ENCODE measurements around the gene B4GAT1.
"Not testable (repeated sequence)": the region's sequence is repeated elsewhere in the genome, so short reads cannot be mapped to it uniquely, and the experiment has no call there.

B4GAT1 gene

DNA sequence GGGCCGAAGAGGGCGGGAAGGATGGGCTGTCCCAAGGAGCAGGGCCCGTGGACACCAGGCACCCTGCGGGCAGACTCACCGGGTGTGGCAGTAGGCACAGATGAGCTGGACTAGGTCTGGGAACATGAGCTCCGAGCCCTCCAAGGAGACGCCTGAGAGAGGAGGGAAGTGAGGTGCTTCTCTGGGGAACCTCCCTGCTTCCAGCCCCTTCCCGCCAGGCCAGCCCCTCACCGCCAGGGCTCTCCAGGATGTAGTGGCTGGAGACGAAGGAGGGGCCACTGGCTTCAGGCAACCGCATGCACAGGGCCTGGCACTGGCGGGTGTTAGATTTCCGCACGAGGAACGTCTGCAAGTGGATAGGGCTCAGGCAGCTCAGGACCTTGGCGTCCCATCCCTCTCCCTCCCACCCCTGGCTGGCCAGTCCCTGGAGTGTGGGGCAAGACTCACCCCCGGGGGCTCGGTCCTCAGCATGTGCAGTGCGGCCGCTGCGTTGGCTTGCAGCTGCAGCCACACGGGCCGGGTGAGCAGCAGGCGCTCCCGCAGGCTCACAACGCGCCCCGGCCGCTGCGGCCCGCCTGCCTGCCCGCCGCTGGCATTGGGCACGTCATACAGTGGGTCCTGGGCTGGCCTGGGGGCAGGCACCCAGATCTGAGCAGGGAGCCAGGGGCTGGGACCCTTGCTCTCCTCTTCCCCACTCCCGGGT lies 11.7 kb downstream of the B4GAT1 start:
- no peak for DNase-seq

DNA sequence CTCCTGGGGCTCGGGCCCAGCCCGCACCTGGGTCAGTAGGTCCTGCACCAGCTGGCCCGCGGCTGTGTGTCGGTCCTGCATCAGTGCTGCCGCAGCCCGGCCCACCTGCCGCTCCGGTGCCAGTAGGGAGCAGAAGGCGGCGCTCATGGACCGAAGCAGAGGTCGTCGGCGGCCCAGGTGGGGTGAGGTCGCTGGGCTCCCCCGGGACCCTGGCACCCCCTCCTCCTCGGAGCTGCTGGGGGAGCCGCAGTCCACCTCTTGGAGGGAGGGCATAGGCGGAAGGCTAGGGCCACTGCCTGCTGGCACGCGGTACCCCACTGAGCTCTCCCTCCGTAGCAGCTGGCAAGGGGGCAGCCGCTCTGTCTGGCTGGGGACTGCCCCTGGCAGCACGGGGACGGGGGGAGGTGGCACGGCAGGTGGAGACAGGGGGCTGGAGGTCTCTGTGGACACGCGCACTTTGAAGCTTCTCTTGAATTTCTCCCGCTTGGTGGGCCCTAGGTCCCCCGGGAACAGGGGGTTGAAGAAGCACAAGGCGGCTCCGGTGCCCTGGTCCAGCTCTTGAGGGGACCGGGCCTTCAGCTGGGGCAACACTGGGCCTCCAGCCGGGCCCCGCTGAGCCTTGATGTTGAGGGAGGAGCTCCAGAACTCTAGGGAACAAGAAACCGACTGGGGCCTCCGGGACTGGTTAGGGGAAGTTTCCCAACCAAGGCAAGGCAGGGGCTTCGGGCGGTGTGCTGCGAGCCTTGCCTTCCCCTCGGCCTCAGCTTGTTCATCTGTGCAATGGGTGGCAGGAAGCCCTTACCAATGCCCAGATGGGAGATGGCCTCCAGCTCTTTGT lies 12.6 kb downstream of the B4GAT1 start:
- no peak for DNase-seq

GRCh38 chr11:66333896-66334604 lies 13.4 kb downstream of the B4GAT1 start:
- no peak for DNase-seq

DNA sequence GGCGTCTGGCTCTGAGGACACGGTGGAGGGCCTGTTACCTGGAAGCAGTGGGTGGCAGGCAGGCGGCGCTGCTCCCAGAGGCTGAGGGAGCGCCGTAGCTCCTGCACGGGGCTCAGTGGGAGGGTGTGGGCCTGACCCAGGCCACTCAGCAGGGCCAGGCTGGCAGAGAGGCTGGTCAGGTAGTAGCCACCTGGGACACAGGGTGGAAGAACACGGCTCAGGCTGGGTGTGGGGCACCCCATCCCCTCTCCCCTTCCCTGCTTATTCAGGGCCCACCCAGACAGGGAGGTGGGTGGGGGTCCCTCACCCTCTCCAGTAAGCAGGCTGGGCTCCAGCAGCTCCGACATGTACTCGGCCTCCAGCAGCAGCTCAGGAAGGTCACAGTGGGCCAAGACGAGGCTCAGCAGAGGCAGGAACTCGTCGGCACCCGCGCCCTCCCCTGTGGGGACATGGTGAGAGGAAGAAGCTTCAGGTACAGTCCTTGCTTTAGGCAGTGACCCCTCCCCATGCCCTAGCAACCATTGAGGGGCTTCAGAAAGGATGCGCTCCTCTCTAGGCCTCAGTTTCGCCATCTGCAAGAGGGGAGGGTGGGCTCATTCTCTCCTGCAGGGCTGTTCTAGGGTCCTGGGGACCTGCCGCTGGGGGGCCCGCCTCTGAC lies 14.1 kb downstream of the B4GAT1 start:
- DNase-seq = no peak

DNA sequence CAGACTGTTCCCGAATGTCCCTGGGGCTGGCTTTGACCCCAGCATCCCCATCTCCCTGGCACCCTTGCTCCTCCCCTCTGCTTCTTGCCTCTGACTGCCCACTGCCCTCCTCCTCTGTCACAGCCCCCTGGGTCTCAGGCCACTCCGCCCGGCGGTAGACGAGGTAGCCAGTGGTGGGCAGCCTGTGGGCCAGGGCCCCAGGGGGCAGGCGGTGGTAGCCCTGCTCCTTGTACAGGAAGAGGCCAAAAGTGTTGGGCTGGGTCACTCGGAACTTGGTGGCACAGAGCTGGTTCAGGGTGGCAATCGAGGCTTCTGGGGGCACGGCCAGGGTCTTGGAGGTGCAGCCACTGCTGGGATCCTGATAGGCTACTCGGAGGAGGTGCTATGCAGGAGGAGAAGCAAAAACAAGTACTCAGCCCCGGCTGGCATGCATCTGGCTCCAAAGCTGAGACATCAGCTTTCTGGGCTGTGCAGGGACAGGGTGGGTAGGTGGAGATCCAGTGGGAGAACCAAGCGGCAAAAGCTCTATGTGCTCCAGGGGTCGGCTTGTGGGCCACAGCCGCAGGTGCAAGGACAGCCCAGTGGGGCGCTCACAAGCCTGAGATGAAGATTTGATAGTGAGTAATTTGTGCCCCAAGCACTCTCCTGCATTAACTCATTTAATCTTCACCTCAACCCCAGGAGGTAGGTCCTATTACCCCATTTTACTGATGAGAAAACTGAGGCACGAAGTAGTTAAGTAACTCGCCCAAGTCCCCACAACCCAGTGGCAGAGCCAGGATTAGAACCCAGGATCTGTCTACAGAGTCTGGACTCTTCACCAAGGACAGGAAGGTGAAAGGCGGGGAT lies 14.8 kb downstream of the B4GAT1 start:
- no peak for DNase-seq

- DNase-seq = no peak
Observed at GRCh38 chr11:66331542-66332370, 15.7 kb downstream of the B4GAT1 start.

GRCh38 chr11:66330931-66331330 lies 16.5 kb downstream of the B4GAT1 start:
- DNase-seq = no peak

DNA sequence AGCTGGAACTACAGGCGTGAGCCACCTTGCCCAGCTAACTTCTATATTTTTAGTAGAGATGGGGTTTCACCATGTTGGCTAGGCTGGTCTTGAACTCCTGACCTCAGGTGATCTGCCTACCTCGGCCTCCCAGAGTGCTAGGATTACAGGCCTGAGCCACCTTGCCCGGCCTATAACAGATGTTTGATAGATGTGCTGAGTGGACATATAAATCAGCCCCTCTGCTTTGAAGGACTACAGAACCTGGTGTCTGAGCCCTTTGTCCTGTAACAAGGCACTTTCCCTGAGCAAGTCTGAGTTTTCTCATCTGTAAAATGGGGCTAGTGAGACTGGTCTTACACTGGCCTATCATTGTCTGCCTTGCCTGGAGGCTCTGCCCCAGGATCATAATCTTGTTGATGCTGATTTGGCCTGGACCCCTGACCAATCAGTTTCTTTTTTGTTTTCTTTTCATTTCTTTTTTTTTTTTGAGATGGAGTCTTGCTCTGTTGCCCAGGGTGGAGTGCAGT lies 18.2 kb downstream of the B4GAT1 start:
- DNase-seq = no peak

DNA sequence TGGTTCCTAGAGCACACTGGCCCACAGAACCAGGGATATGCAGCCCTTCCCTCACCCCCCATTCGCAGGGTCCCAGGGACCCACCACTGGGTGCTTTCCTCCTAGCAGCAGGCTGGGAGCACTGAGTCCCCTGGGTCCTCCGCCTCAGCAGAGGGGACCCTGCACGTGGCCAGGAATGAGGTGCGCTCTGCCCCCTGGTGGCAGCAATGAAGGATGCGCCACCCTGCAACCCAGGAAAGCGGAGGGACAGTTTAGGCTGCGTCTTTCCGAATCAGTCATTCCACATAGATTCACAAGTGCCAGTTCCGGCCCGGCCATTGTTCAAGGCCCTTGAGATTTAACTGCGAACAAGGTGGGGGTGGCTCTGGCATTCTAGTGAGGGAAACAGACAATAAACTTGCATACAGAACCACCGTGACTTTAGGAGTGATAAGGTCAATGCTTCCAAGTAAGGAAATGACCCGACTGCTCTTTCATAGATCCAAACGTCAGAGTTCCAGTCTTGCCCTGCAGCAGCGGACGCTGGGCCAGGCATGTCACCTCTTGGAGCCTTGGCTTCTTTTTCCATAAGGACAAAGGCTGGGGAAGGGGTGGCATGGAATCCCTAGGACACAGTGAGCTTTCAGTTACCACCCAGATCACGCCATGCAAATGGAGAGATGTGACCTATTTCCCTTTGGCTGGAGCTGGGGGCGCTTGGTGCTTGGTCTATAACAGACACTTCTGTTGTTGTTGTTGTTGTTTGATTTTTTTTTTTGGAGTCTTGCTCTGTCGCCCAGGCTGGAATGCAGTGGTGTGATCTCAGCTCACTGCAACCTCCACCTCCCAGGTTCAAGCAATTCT lies 18.9 kb downstream of the B4GAT1 start:
- DNase-seq = peak; percentile 4

- no peak for DNase-seq
Observed at GRCh38 chr11:66328031-66328301, 19.5 kb downstream of the B4GAT1 start.

- DNase-seq = no peak
Observed at GRCh38 chr11:66327171-66328030, 20.0 kb downstream of the B4GAT1 start.

DNA sequence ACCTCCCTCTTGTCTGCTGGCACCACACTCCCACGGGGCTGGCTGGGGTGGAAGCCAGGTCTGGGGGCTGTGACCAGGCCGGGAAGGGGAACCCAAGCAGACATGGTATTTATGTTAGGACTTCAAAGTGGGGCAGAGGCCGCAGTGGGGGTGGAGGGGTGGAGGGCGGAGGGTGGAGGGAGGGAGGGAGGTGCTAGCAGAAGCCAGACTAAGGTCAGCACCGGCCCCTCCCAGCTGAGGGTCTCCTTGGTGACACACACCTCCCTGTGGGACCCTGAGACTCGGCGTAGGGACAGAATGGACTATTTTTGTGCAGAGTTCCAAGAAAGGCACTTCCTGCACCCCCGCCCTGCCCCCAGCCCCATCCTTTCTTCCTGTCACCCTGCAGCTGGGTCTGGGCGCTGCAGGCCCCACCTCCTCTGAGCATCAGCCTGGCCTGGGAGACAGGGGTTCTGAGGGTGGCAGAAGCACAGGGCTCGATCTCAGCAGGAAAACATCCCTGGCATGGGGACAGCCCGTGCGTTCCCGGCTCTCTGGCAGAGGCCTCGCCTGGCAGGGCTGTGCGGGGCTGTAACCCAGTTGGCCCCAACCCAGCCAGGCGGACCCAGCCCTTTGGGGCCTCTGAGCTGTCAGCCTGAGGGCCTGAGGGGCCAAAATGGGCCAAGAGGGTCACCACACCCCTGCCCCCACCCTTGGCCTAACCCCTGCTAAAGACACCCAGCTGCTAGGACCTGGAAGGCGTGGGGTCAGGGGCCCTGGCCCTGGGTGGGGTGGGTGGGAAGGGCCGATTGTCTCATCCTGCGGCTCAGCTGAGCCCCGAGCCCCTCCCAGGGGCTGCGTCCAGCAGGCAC lies 20.9 kb downstream of the B4GAT1 start:
- no peak for DNase-seq

GRCh38 chr11:66325263-66325671 lies 22.2 kb downstream of the B4GAT1 start:
- DNase-seq = no peak

DNA sequence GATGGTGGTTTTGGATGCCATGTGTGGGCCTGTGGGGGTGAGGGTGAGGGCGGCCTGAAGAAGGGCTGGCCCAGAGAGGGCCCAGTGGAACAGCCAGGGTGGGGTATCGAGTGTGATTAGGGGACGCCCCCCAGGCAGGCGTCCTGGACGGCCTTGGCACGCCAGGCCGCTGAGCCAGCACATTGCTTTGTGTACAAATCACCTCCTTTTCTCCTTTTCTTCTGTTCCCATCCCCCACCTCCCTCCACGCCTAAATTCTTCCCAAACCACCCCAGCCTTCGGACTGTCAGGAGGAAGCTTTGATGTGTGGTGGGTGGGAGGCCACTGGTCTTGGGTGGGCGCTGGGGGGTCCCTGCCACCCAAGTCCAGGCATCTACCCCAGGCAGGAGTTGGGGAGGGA lies 22.8 kb downstream of the B4GAT1 start:
- DNase-seq = no peak

DNA sequence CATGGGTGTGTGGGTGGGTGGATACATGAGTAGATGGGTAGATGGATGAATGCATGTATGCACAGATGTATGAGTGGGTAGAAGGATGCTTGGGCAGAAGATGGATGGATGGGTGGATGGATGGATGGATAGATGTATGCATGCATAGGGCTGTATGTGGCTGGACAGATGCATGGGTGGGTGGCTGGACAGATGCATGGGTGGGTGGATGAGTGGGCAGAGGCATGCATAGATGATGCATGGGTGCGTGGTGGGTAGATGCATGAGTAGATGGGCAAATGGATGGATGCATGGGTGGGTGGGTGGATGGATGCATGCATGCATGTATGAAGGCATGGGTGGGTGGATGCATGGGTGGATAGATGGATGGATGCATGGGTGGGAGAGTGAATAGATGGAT lies 23.7 kb downstream of the B4GAT1 start:
- DNase-seq = no peak

GRCh38 chr11:66322732-66323427 lies 24.5 kb downstream of the B4GAT1 start:
- DNase-seq = no peak

DNA sequence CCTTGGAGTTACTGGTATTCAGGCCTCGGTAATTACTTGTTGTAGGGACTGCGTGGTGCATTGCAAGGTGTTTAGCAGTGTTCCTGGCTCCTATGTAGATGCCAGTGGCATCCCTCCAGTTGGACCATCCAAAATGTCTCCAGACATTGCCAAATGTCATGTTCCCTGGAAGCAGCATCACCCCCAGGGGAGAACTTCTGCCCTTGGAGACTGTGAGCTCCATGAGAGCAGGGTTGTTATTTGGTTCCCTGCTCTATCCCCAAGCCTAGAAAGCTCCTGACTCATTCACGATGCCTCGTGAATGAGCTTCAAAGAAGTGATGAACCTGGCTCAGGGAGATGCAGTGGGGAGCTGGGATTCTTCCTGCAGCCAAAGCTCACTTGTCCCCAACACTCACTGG lies 25.8 kb downstream of the B4GAT1 start:
- DNase-seq = no peak

GRCh38 chr11:66320748-66321147 lies 26.7 kb downstream of the B4GAT1 start:
- DNase-seq = not testable (repeated sequence)
